Neural cell (in vitro differentiated cells): ENCODE results near the gene GRK3. TPM values are rescaled to one million over a fixed set of nuclear protein-coding genes. Genes with fewer than 3 reads are reported as not detected.

Source experiments
- H2AFZ ChIP-seq: fragments of 200-600, 300-800 bp; sonication (generic), shearing (Covaris generic); 2 replicates; pipeline ENCODE4 v1.6.0; 2014; ENCODE audit warnings: low read depth, mild to moderate bottlenecking, antibody characterized with exemption, low read length, moderate library complexity
- H3F3A ChIP-seq: fragments of 200-600 bp; shearing (Covaris generic); 2 replicates; pipeline ENCODE4 v1.6.1; 2016; ENCODE audit warnings: mild to moderate bottlenecking, moderate library complexity, mixed read lengths, antibody characterized with exemption, low read length; ENCODE audit not compliant: insufficient read depth, poor library complexity, severe bottlenecking
- H3K27ac ChIP-seq: fragments of 200-600, 300-800 bp; sonication (generic), shearing (Covaris generic); 2 replicates; pipeline ENCODE4 v1.5.1; 2014; ENCODE audit warnings: mild to moderate bottlenecking, low read length, moderate library complexity
- H3K27me3 ChIP-seq: fragments of 300-800, 200-600 bp; sonication (generic), shearing (Covaris generic); 2 replicates; pipeline ENCODE4 v1.6.0; 2014; ENCODE audit warnings: mild to moderate bottlenecking, low read depth, low read length, moderate library complexity; ENCODE audit not compliant: insufficient read depth
- H3K36me3 ChIP-seq: fragments of 300-800, 200-600 bp; sonication (generic), shearing (Covaris generic); 2 replicates; pipeline ENCODE4 v1.5.1; 2014; ENCODE audit warnings: mild to moderate bottlenecking, antibody characterized with exemption, low read length, moderate library complexity; ENCODE audit not compliant: insufficient read depth
- H3K4me2 ChIP-seq: fragments of 300-800, 200-600 bp; sonication (generic), shearing (Covaris generic); 2 replicates; pipeline ENCODE4 v1.6.0; 2014; ENCODE audit warnings: mild to moderate bottlenecking, low read length
- H3K4me3 ChIP-seq: fragments of 300-800, 200-600 bp; sonication (generic), shearing (Covaris generic); 2 replicates; pipeline ENCODE4 v1.5.1; 2014; ENCODE audit warnings: mild to moderate bottlenecking, low read length, moderate library complexity
- H3K79me2 ChIP-seq: fragments of 200-600 bp; shearing (Covaris generic); replicated peaks from 2 replicates; pipeline ENCODE4 v1.6.0; 2014; ENCODE audit warnings: mild to moderate bottlenecking, low read length, moderate library complexity; ENCODE audit not compliant: insufficient read depth
- H3K9ac ChIP-seq: fragments of 300-800, 200-600 bp; sonication (generic), shearing (Covaris generic); 2 replicates; pipeline ENCODE4 v1.6.1; 2016; ENCODE audit warnings: mild to moderate bottlenecking, low read length, mixed read lengths
- H3K9me2 ChIP-seq: fragments of 200-600 bp; shearing (Covaris generic); 2 replicates; pipeline ENCODE4 v1.6.1; 2016; ENCODE audit warnings: mild to moderate bottlenecking, low read length, mixed read lengths; ENCODE audit not compliant: insufficient read depth
- H3K9me3 ChIP-seq: fragments of 200-600, 300-800 bp; sonication (generic), shearing (Covaris generic); 2 replicates; pipeline ENCODE4 v1.6.1; 2016; ENCODE audit warnings: mild to moderate bottlenecking, mixed run types, low read length, moderate library complexity, mixed read lengths
- H4K20me1 ChIP-seq: fragments of 200-600 bp; shearing (Covaris generic); 2 replicates; pipeline ENCODE4 v1.6.1; 2016; ENCODE audit warnings: mild to moderate bottlenecking, mixed run types; ENCODE audit not compliant: insufficient read depth
- CTCF ChIP-seq: fragments of 450-650 bp; IDR thresholded peaks from 2 replicates; pipeline ENCODE4 v1.5.1; 2014; ENCODE audit warnings: antibody characterized with exemption, mild to moderate bottlenecking, moderate library complexity; ENCODE audit not compliant: poor library complexity, severe bottlenecking
- EP300 ChIP-seq: fragments of 450-650 bp; conservative IDR thresholded peaks from 2 replicates; pipeline ENCODE4 v1.6.1; 2014; ENCODE audit warnings: antibody characterized with exemption, mild to moderate bottlenecking, moderate library complexity; ENCODE audit not compliant: poor library complexity, severe bottlenecking
- EZH2 ChIP-seq: fragments of 200-600, 300-800 bp; shearing (Covaris generic), sonication (generic); IDR thresholded peaks from 2 replicates; pipeline ENCODE4 v1.6.1; 2014; ENCODE audit warnings: antibody characterized with exemption, low read length, borderline replicate concordance, mild to moderate bottlenecking; ENCODE audit not compliant: insufficient read depth, poor library complexity, severe bottlenecking
- MXI1 ChIP-seq: fragments of 450-650 bp; conservative IDR thresholded peaks from 2 replicates; pipeline ENCODE4 v1.6.1; 2014; ENCODE audit warnings: antibody characterized with exemption, mild to moderate bottlenecking; ENCODE audit not compliant: poor library complexity, severe bottlenecking
- POLR2AphosphoS5 ChIP-seq: IDR thresholded peaks from 2 replicates; pipeline ENCODE4 v1.6.1; 2012
- RAD21 ChIP-seq: fragments of 450-650 bp; conservative IDR thresholded peaks from 2 replicates; pipeline ENCODE4 v1.6.1; 2014; ENCODE audit warnings: antibody characterized with exemption, mild to moderate bottlenecking, moderate library complexity
- REST ChIP-seq: IDR thresholded peaks from 2 replicates; pipeline ENCODE4 v1.6.1; 2012; ENCODE audit warnings: borderline replicate concordance
- SMC3 ChIP-seq: fragments of 450-650 bp; conservative IDR thresholded peaks from 2 replicates; pipeline ENCODE4 v1.6.1; 2014; ENCODE audit warnings: antibody characterized with exemption, mild to moderate bottlenecking, moderate library complexity; ENCODE audit not compliant: poor library complexity
- TAF1 ChIP-seq: IDR thresholded peaks from 2 replicates; pipeline ENCODE4 v1.6.1; 2012; ENCODE audit warnings: low read depth
- polyA plus RNA-seq: library from polyadenylated mRNA; depleted of rRNA; stranded (reverse); fragments of >200 nt; gene quantifications from 2 replicates; pipeline ENCODE4 v1.2.3, GENCODE V29; 2014

The GRK3 gene
- polyA plus RNA-seq, 1 donor from 2014 or later = 9.8 TPM

GRCh38 chr22:25749420-25750169 is 185.1 kb downstream of the GRK3 start:
- no peaks in the 10 kb centered on the region for H3K79me2 ChIP-seq
- no peak for TF ChIP-seq RAD21
- TF ChIP-seq SMC3 = no peak
- no peak for TF ChIP-seq MXI1
- no peak for TF ChIP-seq POLR2AphosphoS5
- no peak for TF ChIP-seq TAF1
- TF ChIP-seq EZH2 = no peak
- TF ChIP-seq REST = no peak
- TF ChIP-seq EP300 = no peak
- TF ChIP-seq CTCF = no peak
- no peak overlapping the region for H2AFZ ChIP-seq

GRCh38 chr22:25750569-25751173 is 186.2 kb downstream of the GRK3 start:
- TF ChIP-seq EP300 (no peak), EZH2 (no peak), POLR2AphosphoS5 (no peak), TAF1 (no peak), SMC3 (no peak), REST (no peak), RAD21 (no peak), MXI1 (no peak)
- Histone ChIP-seq H3F3A (no peaks in the 10 kb centered on the region), H2AFZ (no peak overlapping the region), H3K36me3 (no peaks in the 10 kb centered on the region), H4K20me1 (no peaks in the 10 kb centered on the region), H3K4me3 (no peak overlapping the region), H3K9ac (no peak overlapping the region), H3K9me3 (no peaks in the 10 kb centered on the region), H3K27me3 (no peaks in the 10 kb centered on the region), H3K79me2 (no peaks in the 10 kb centered on the region), H3K4me2 (no peak overlapping the region), H3K9me2 (no peaks in the 10 kb centered on the region), H3K27ac (no peak overlapping the region)

More at GRCh38 chr22:25749420-25750169, 185.1 kb downstream of the GRK3 start:
- Histone ChIP-seq H3F3A (no peaks in the 10 kb centered on the region), H3K9me2 (no peaks in the 10 kb centered on the region), H3K4me3 (no peak overlapping the region), H3K4me2 (no peak overlapping the region), H3K9ac (no peak overlapping the region), H3K27ac (no peak overlapping the region), H3K9me3 (no peaks in the 10 kb centered on the region), H3K36me3 (no peaks in the 10 kb centered on the region), H3K27me3 (no peaks in the 10 kb centered on the region), H4K20me1 (no peaks in the 10 kb centered on the region)
